ENCODE results near the gene FMN1.

Gene FMN1

DNA sequence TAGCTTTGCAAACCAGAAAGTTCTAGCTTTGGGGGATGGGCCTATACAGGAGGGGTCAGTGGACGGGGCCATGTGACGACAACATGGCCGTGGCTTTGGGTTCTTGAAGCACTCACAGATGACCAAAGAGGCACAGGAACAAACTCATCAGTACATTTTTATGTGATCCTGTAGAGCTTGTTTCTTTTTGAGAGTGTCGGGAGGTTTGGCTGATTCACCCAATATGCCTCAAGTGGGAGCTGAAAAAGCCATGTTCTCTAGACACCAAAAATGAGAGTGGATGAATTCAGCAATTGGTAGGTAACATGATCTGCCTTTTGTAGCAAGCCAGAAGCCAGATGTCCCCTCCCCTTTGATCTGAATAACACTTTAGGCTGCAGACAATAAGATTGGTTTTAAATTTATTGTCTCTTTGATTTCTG lies 446.6 kb downstream of the FMN1 start:
- no peak overlapping the region for H3K4me3 ChIP-seq (ENCODE audit: low read length)
- TF ChIP-seq, protein P1, sequence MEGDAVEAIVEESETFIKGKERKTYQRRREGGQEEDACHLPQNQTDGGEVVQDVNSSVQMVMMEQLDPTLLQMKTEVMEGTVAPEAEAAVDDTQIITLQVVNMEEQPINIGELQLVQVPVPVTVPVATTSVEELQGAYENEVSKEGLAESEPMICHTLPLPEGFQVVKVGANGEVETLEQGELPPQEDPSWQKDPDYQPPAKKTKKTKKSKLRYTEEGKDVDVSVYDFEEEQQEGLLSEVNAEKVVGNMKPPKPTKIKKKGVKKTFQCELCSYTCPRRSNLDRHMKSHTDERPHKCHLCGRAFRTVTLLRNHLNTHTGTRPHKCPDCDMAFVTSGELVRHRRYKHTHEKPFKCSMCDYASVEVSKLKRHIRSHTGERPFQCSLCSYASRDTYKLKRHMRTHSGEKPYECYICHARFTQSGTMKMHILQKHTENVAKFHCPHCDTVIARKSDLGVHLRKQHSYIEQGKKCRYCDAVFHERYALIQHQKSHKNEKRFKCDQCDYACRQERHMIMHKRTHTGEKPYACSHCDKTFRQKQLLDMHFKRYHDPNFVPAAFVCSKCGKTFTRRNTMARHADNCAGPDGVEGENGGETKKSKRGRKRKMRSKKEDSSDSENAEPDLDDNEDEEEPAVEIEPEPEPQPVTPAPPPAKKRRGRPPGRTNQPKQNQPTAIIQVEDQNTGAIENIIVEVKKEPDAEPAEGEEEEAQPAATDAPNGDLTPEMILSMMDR (IDR thresholded peaks at IDR 0.05; ENCODE audit: low read depth, low read length, poor library complexity, severe bottlenecking): no peak
- TF ChIP-seq EZH2phosphoT487 (IDR thresholded peaks at IDR 0.05; ENCODE audit: borderline replicate concordance, low read length): no peak

DNA sequence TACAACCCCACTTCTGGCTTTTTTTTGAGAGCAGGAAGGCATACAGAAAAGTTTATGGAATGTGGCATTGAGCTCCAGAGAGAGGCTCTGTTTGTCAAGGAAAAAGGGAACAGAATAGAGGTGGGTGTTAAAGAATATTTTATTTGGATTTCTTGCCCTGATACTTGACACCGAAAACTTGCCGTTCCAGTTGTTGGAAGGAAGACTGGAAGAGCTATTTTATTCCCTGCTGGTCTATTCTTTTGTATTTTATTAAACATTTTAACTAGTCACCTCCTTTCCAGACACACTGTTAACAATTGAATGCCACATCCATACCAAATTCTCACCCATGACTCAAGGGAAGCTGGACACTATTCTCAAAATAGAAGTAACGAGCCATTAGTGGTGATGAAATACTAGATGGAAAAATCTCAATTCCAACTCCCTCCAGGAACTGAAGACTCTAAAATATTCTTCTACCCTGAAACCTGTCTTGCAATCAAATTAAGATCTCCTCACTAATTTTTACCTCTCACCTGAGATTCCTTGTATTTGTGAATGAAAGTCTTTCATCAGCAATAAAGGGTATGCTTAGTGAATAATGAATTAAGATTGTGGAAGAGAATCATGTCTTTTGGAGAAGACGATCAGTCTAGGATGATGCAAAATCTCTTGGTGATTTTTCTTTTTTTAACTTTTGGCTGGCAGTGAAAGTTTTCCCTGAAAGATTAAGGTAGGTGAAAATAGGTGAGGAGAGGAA lies 448.2 kb downstream of the FMN1 start:
- Histone ChIP-seq H3K4me3 (ENCODE audit: low read length) (no peak overlapping the region), H3K4me1 (ENCODE audit: control insufficient read depth, low read length) (no peaks in the 10 kb centered on the region), H3K79me2 (ENCODE audit: control insufficient read depth, low read length) (no peaks in the 10 kb centered on the region), H3K9me2 (replicated peaks; ENCODE audit: control insufficient read depth, low read length) (no peaks in the 10 kb centered on the region), H3K4me2 (ENCODE audit: low read length) (no peak overlapping the region), H3F3A (ENCODE audit: control insufficient read depth, insufficient read depth) (no peaks in the 10 kb centered on the region), H4K20me1 (ENCODE audit: control insufficient read depth, insufficient read depth, low read depth, low read length) (no peaks in the 10 kb centered on the region), H3K9me3 (ENCODE audit: control insufficient read depth, insufficient read depth, low read length) (no peaks in the 10 kb centered on the region), H3K36me3 (ENCODE audit: control insufficient read depth, low read length) (no peaks in the 10 kb centered on the region), H3K27me3 (ENCODE audit: control insufficient read depth, low read length) (no peaks in the 10 kb centered on the region), H3K27ac (ENCODE audit: low read depth, low read length) (no peak overlapping the region)
- no peak for TF ChIP-seq EZH2phosphoT487 (IDR thresholded peaks at IDR 0.05; ENCODE audit: borderline replicate concordance, low read length)
- TF ChIP-seq, protein P1 (IDR thresholded peaks at IDR 0.05; ENCODE audit: low read depth, low read length, poor library complexity, severe bottlenecking): no peak

More for the DNA sequence above, 446.6 kb downstream of the FMN1 start:
- H3K36me3 ChIP-seq (ENCODE audit: control insufficient read depth, low read length): no peaks in the 10 kb centered on the region
- H3K9me2 ChIP-seq (replicated peaks; ENCODE audit: control insufficient read depth, low read length): no peaks in the 10 kb centered on the region
- H4K20me1 ChIP-seq (ENCODE audit: control insufficient read depth, insufficient read depth, low read depth, low read length): no peaks in the 10 kb centered on the region
- H3K4me2 ChIP-seq (ENCODE audit: low read length): no peak overlapping the region
- no peak overlapping the region for H3K27ac ChIP-seq (ENCODE audit: low read depth, low read length)
- no peaks in the 10 kb centered on the region for H3F3A ChIP-seq (ENCODE audit: control insufficient read depth, insufficient read depth)
- no peaks in the 10 kb centered on the region for H3K4me1 ChIP-seq (ENCODE audit: control insufficient read depth, low read length)
- no peaks in the 10 kb centered on the region for H3K27me3 ChIP-seq (ENCODE audit: control insufficient read depth, low read length)
- H3K9me3 ChIP-seq (ENCODE audit: control insufficient read depth, insufficient read depth, low read length): no peaks in the 10 kb centered on the region
- no peaks in the 10 kb centered on the region for H3K79me2 ChIP-seq (ENCODE audit: control insufficient read depth, low read length)

DNA sequence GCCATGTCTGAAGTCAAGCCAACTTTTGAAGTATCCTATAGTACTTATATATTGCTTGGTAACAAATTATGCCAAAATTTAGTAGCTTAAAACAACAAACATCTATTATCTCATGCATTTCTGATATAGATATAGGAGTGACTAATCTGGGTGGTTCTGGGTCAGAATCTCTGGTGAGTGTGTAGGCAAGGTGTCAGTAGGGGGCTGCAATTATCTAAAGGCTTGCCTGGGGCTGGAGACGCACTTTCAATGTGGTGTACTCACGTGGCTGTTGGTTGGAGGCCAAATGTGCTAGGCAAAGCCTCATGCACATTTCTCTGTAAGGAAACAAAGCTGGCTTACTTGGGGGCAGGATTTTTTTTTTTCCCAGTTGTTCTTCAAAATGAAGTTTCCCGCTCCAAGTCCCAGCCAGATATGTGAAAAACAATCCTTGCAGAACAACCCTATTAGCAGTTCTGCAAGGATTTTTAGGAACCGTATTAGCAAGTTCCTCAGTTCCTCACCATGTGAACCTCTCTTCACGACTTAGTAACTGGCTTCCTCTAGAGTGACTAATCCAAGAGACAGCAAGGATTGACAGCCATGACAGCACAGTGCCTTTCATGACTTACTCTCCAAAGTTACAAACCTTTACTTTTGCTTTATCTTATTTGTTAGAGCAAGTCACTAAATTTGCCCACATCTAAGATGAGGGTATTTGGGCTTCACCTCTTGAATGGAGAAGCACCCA lies 450.9 kb downstream of the FMN1 start:
- Histone ChIP-seq H3K9me2 (replicated peaks; ENCODE audit: control insufficient read depth, low read length) (no peaks in the 10 kb centered on the region), H4K20me1 (ENCODE audit: control insufficient read depth, insufficient read depth, low read depth, low read length) (no peaks in the 10 kb centered on the region), H3K9me3 (ENCODE audit: control insufficient read depth, insufficient read depth, low read length) (no peaks in the 10 kb centered on the region), H3K4me1 (ENCODE audit: control insufficient read depth, low read length) (no peaks in the 10 kb centered on the region), H3K27me3 (ENCODE audit: control insufficient read depth, low read length) (no peaks in the 10 kb centered on the region), H3K79me2 (ENCODE audit: control insufficient read depth, low read length) (no peaks in the 10 kb centered on the region), H3K4me2 (ENCODE audit: low read length) (no peak overlapping the region), H3K27ac (ENCODE audit: low read depth, low read length) (no peak overlapping the region), H3K4me3 (ENCODE audit: low read length) (no peak overlapping the region), H3K36me3 (ENCODE audit: control insufficient read depth, low read length) (no peaks in the 10 kb centered on the region), H3F3A (ENCODE audit: control insufficient read depth, insufficient read depth) (no peaks in the 10 kb centered on the region)
- no peak for TF ChIP-seq EZH2phosphoT487 (IDR thresholded peaks at IDR 0.05; ENCODE audit: borderline replicate concordance, low read length)
- TF ChIP-seq, protein P1 (IDR thresholded peaks at IDR 0.05; ENCODE audit: low read depth, low read length, poor library complexity, severe bottlenecking): no peak

Data from DOHH2 (cell line).